ENCODE measurements around the gene CPD. TPM values are rescaled to one million over a fixed set of nuclear protein-coding genes. Genes with fewer than 3 reads are reported as not detected.

The CPD gene
- total and polyA plus RNA-seq, 2 of the 13 experiments (the other 11 are each of a cell fraction or from before 2014, with no cell fraction given), result 46.1 to 72.3 TPM

- TF ChIP-seq ZHX2 (IDR thresholded peaks at IDR 0.05; ENCODE audit: low read depth) (peak; percentile 80), ZHX2 (CRISPR knock-in tag; IDR thresholded peaks at IDR 0.05; ENCODE audit: borderline replicate concordance) (no peak), TEAD3 (CRISPR knock-in tag; optimal IDR thresholded peaks at IDR 0.05; ENCODE audit: borderline replicate concordance) (peak; percentile 45), ZNF557 (CRISPR knock-in tag; IDR thresholded peaks at IDR 0.05) (no peak), HMG20A (CRISPR knock-in tag; IDR thresholded peaks at IDR 0.05; ENCODE audit: borderline replicate concordance) (peak; percentile 46; the same call in 1 of the 2 replicates), ZNF792 (CRISPR knock-in tag; IDR thresholded peaks at IDR 0.05) (peak; percentile 94), ZNF496 (CRISPR knock-in tag; IDR thresholded peaks at IDR 0.05; ENCODE audit: insufficient replicate concordance) (no peak), REST (IDR thresholded peaks at IDR 0.05; ENCODE audit: borderline replicate concordance in 1 of 2, low read depth in 1 of 2, low read length in 2 of 2) (no peak), HIVEP1 (CRISPR knock-in tag; IDR thresholded peaks at IDR 0.05) (peak; percentile 54; the same call in 1 of the 2 replicates), SP5 (CRISPR knock-in tag; IDR thresholded peaks at IDR 0.05; ENCODE audit: borderline replicate concordance, low read depth) (no peak), ZNF44 (CRISPR knock-in tag; IDR thresholded peaks at IDR 0.05) (peak; percentile 91; the same call in 1 of the 2 replicates), CEBPZ (IDR thresholded peaks at IDR 0.05; ENCODE audit: low read length) (no peak)
Observed at GRCh38 chr17:30477083-30477773, 98.5 kb downstream of the CPD start, which contains the start of gene GOSR1 (continued).
